Trophoblast cell (in vitro differentiated cells and primary cell): ENCODE data around the gene CAPN10.

Experiments used
- DNase-seq, 2 donors: peaks; one replicate each; pipeline ENCODE4 v3.0.0-alpha.2; 2016
- H2AFZ ChIP-seq: 2 replicates; pipeline ENCODE4 v1.6.1; 2013; ENCODE audit warnings: low read length, moderate library complexity, mild to moderate bottlenecking; ENCODE audit not compliant: insufficient read depth, poor library complexity
- H2AK5ac ChIP-seq: 2 replicates; pipeline ENCODE4 v1.6.1; 2013; ENCODE audit warnings: mild to moderate bottlenecking, low read length
- H2BK120ac ChIP-seq: 2 replicates; pipeline ENCODE4 v1.6.1; 2013; ENCODE audit warnings: low read length, mild to moderate bottlenecking, moderate library complexity; ENCODE audit not compliant: insufficient read depth, poor library complexity
- H2BK12ac ChIP-seq: 2 replicates; pipeline ENCODE4 v1.6.1; 2013; ENCODE audit warnings: mild to moderate bottlenecking, low read length, moderate library complexity
- H2BK5ac ChIP-seq: 2 replicates; pipeline ENCODE4 v1.6.1; 2013; ENCODE audit warnings: low read length, low read depth, moderate library complexity, mild to moderate bottlenecking; ENCODE audit not compliant: poor library complexity
- H3K14ac ChIP-seq: 2 replicates; pipeline ENCODE4 v1.6.1; 2013; ENCODE audit warnings: mild to moderate bottlenecking, low read length
- H3K18ac ChIP-seq: 2 replicates; pipeline ENCODE4 v1.6.1; 2013; ENCODE audit warnings: mild to moderate bottlenecking, low read length
- H3K23ac ChIP-seq: 2 replicates; pipeline ENCODE4 v1.6.1; 2013; ENCODE audit warnings: low read length
- H3K27ac ChIP-seq: 2 replicates; pipeline ENCODE4 v1.5.1; 2013; ENCODE audit warnings: low read depth, mild to moderate bottlenecking, inconsistent platforms, low read length, moderate library complexity
- H3K27me3 ChIP-seq: 2 replicates; pipeline ENCODE4 v1.6.1; 2013; ENCODE audit warnings: inconsistent platforms, mild to moderate bottlenecking, low read length, moderate library complexity; ENCODE audit not compliant: insufficient read depth
- H3K36me3 ChIP-seq, 2 experiments: 1 replicate in 1 of 2; 2 replicates in 1 of 2; pipeline ENCODE4 v1.6.1; 2013; ENCODE audit warnings: low read length in 2 of 2, mild to moderate bottlenecking in 2 of 2, moderate library complexity in 1 of 2; ENCODE audit not compliant: insufficient read depth in 2 of 2, control insufficient read depth in 1 of 2
- H3K4ac ChIP-seq: 2 replicates; pipeline ENCODE4 v1.6.1; 2013; ENCODE audit warnings: low read depth, mild to moderate bottlenecking, low read length, moderate library complexity
- H3K4me1 ChIP-seq, 2 experiments: 1 replicate in 1 of 2; 2 replicates in 1 of 2; pipeline ENCODE4 v1.6.1; 2013; ENCODE audit warnings: low read length in 2 of 2, mild to moderate bottlenecking in 2 of 2, moderate library complexity in 1 of 2; ENCODE audit not compliant: insufficient read depth in 2 of 2, control insufficient read depth in 1 of 2
- H3K4me2 ChIP-seq: 2 replicates; pipeline ENCODE4 v1.6.1; 2013; ENCODE audit warnings: inconsistent platforms, mild to moderate bottlenecking, low read length, moderate library complexity
- H3K4me3 ChIP-seq: 2 replicates; pipeline ENCODE4 v1.5.1; 2013; ENCODE audit warnings: mild to moderate bottlenecking, low read depth, low read length, inconsistent platforms
- H3K79me1 ChIP-seq: one replicate; pipeline ENCODE4 v1.6.1; 2013; ENCODE audit warnings: low read length
- H3K79me2 ChIP-seq: 2 replicates; pipeline ENCODE4 v1.6.1; 2013; ENCODE audit warnings: low read length, mild to moderate bottlenecking; ENCODE audit not compliant: control insufficient read depth, insufficient read depth, poor library complexity
- H3K9ac ChIP-seq: 2 replicates; pipeline ENCODE4 v1.6.1; 2013; ENCODE audit warnings: mild to moderate bottlenecking, low read length
- H3K9me3 ChIP-seq: 2 replicates; pipeline ENCODE4 v1.6.1; 2013; ENCODE audit warnings: low read depth, mild to moderate bottlenecking, control low read depth, inconsistent platforms, low read length; ENCODE audit not compliant: insufficient read depth
- H4K12ac ChIP-seq: 2 replicates; pipeline ENCODE4 v1.6.1; 2013; ENCODE audit warnings: low read depth, mild to moderate bottlenecking, low read length, moderate library complexity
- H4K8ac ChIP-seq: 2 replicates; pipeline ENCODE4 v1.6.1; 2013; ENCODE audit warnings: low read depth, mild to moderate bottlenecking, low read length, moderate library complexity
- H4K91ac ChIP-seq: one replicate; pipeline ENCODE4 v1.6.1; 2013; ENCODE audit warnings: low read depth, mild to moderate bottlenecking, low read length, moderate library complexity
- WGBS: extraction: QIAGEN DNeasy Blood & Tissue Kit; methylation state at CpG from one replicate; pipeline ENCODE4 v1.1.7; 2013; ENCODE audit warnings: missing lambda C conversion rate; ENCODE audit not compliant: insufficient read length, insufficient coverage; ENCODE audit errors: extremely low coverage; 5-methylcytosine and 5-hydroxymethylcytosine counted together

CAPN10 gene

DNA sequence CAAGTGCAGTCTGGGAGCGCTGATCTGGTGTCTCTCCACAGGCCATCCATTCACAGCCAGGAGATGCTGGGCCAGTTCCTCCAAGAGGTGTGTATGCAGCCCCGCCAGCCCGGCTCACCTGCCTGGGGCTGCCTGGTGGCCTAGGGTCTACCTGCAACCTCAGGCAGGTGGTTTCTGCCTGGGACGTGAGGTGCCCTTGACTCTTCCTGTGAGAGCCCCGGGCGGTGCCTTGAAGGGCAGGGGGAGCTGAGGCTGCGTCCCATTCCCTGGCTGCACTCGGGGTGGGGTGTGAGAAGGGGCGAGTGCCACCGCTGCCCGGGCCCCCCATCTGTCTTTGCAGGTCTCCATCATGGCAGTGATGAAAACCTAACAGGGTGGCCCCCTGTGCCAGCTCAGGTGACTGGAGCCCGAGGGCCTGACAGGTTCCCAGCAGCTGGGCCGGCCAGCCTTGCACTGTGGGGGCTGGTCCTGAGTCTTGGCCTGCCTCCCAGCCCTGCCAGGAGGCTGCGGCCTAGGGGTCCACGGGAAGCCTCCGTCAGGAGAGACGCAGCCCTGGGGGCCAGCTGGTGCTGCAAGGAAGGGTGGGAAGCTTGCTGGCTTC is 11.9 kb downstream of the CAPN10 start:
- no peaks in the 10 kb centered on the region for H3K4me1 ChIP-seq
- H2AK5ac ChIP-seq, result no peak overlapping the region
- H3K4me3 ChIP-seq, result no peak overlapping the region
- H3K9me3 ChIP-seq, result no peaks in the 10 kb centered on the region
- H3K27me3 ChIP-seq, result no peaks in the 10 kb centered on the region
- H3K9ac ChIP-seq, result no peak overlapping the region
- H2BK120ac ChIP-seq, result no peak overlapping the region
- no peak overlapping the region for H3K4me2 ChIP-seq
- H3K18ac ChIP-seq, result no peak overlapping the region
- H4K8ac ChIP-seq, result no peak overlapping the region
- DNase-seq, result no peak
- H3K4ac ChIP-seq, result no peak overlapping the region
- no peaks in the 10 kb centered on the region for H3K79me2 ChIP-seq
- H3K23ac ChIP-seq, result no peak overlapping the region
- no peak overlapping the region for H2AFZ ChIP-seq
- no CpG with 5 or more reads among the region's 17 CpGs for WGBS
- no peak overlapping the region for H4K91ac ChIP-seq
- H3K36me3 ChIP-seq, result peaks cover 29 to 37% of the 10 kb centered on the region in 2 experiments
- no peak overlapping the region for H4K12ac ChIP-seq
- H3K14ac ChIP-seq, result no peak overlapping the region
- no peak overlapping the region for H3K27ac ChIP-seq
- no peaks in the 10 kb centered on the region for H3K79me1 ChIP-seq
- H2BK5ac ChIP-seq, result no peak overlapping the region
- no peak overlapping the region for H2BK12ac ChIP-seq

DNA sequence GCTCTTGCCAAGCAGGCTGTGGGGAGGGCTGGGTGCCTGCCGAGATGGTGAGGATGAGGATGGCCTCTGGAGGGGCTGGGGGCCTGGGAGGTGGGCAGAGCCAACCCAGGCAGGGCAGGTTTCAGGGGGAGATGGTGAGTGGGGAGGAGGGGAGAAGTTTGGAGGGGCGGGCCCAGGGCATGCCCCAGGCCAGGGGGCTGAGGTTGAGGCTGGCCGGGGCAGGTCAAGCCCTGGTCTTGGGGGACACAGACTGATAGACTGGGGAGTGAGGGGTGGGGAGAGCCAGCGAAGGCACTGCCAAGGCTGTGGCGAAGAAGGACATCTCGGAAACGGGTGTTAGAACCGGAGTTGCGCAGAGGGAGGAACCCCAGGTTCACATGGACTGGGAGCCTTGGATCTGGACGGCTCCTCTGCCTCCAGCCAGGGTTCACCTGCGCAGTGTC is 12.6 kb downstream of the CAPN10 start:
- no peak overlapping the region for H2BK120ac ChIP-seq
- no peak overlapping the region for H3K4me3 ChIP-seq
- H3K27ac ChIP-seq, result no peak overlapping the region
- no peak overlapping the region for H2BK5ac ChIP-seq
- H3K18ac ChIP-seq, result no peak overlapping the region
- H3K79me1 ChIP-seq, result no peaks in the 10 kb centered on the region
- H2BK12ac ChIP-seq, result no peak overlapping the region
- no peak overlapping the region for H3K14ac ChIP-seq
- H3K36me3 ChIP-seq, result peaks cover 25 to 35% of the 10 kb centered on the region in 2 experiments
- H2AK5ac ChIP-seq, result no peak overlapping the region
- no peaks in the 10 kb centered on the region for H3K27me3 ChIP-seq
- no peak overlapping the region for H3K4ac ChIP-seq
- no peaks in the 10 kb centered on the region for H3K79me2 ChIP-seq
- no peaks in the 10 kb centered on the region for H3K4me1 ChIP-seq
- no peak overlapping the region for H2AFZ ChIP-seq
- H3K9ac ChIP-seq, result no peak overlapping the region
- no peaks in the 10 kb centered on the region for H3K9me3 ChIP-seq
- no peak overlapping the region for H4K12ac ChIP-seq
- no peak for DNase-seq
- H3K23ac ChIP-seq, result no peak overlapping the region
- H3K4me2 ChIP-seq, result no peak overlapping the region
- H4K8ac ChIP-seq, result no peak overlapping the region
- H4K91ac ChIP-seq, result no peak overlapping the region
- WGBS, result no CpG with 5 or more reads among the region's 11 CpGs

DNA sequence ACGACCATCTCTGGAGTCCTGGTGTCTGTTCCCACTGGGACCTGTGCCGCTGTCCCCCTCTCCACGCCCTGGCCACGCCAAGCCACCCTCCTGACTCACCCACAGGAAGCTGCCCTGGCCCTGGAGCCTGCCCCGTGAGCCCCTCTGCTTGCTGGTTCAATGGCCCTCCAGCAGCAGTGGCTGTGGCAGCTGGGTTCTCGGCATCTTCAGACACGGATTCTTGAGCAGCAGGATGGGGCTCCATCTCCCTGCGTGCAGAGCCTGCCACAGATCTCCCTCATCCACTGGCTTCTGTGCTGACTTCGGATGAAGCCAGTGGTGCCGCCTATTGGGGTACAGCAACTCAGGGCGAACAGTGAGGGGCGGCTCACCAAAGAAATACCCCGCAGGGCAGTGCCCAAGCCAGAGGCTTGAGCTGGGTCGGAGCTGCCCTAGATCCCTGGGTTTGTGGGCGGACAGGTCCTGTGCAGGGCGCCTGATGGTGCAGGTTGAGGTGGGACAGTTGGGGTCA is 14.0 kb downstream of the CAPN10 start:
- Histone ChIP-seq H4K12ac (no peak overlapping the region), H3K4me1 (no peaks in the 10 kb centered on the region), H2BK5ac (no peak overlapping the region), H2AK5ac (no peak overlapping the region), H2BK12ac (no peak overlapping the region), H3K23ac (no peak overlapping the region), H3K18ac (no peak overlapping the region), H2BK120ac (no peak overlapping the region), H3K4me2 (no peak overlapping the region), H3K14ac (no peak overlapping the region), H3K36me3 (peaks cover 24 to 29% of the 10 kb centered on the region in 2 experiments), H3K27ac (no peak overlapping the region), H3K27me3 (no peaks in the 10 kb centered on the region), H3K4me3 (no peak overlapping the region), H4K91ac (no peak overlapping the region), H3K79me1 (no peaks in the 10 kb centered on the region), H3K4ac (no peak overlapping the region), H3K79me2 (no peaks in the 10 kb centered on the region), H2AFZ (no peak overlapping the region), H4K8ac (no peak overlapping the region), H3K9me3 (no peaks in the 10 kb centered on the region), H3K9ac (no peak overlapping the region)
- DNase-seq, result no peak
- no CpG with 5 or more reads among the region's 16 CpGs for WGBS

DNA sequence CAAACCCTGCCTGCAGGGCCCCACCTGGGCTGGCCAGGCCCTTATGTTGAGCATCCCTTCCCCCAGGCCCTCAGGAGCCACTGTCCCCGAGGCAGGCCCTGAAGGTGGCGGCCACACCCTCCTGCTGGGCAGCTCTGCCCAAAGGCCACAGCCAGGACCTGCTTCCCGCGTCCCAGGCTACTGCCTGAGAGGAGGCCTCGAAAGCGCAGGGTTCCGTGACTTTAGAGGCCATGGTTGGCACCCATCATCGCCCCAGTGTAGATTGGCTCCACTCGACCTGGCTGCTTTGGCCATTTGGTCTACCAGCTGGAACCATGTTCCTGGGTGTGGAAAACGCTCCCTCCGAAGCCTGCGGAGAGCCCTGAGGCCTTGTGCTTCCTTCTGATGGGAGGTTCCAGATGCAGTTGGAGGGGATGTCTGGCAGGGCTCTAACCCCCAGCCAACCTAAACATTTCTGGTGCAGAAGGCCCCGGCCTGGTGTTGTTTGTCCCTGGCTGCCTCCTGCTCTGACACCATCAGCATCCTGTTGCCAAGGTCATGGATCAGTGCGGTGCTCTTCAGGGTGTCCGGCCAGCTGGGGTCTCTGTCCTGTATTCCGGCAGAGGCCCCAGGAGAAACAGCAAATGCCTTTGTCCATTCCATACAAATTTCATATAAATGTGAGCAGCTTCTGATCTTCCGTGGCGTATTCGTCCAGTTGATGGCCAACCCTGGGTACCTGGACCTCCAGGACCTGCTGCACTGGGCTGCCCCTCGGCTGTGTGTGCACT is 14.7 kb downstream of the CAPN10 start:
- H3K27me3 ChIP-seq, result no peaks in the 10 kb centered on the region
- no peak overlapping the region for H3K27ac ChIP-seq
- DNase-seq, result no peak
- H3K4me3 ChIP-seq, result no peak overlapping the region
- no peak overlapping the region for H2BK5ac ChIP-seq
- H2BK120ac ChIP-seq, result no peak overlapping the region
- H3K4ac ChIP-seq, result no peak overlapping the region
- no peak overlapping the region for H4K12ac ChIP-seq
- no peak overlapping the region for H3K23ac ChIP-seq
- WGBS, result no CpG with 5 or more reads among the region's 20 CpGs
- H4K91ac ChIP-seq, result no peak overlapping the region
- H3K4me1 ChIP-seq, result no peaks in the 10 kb centered on the region
- H3K18ac ChIP-seq, result no peak overlapping the region
- H2BK12ac ChIP-seq, result no peak overlapping the region
- H4K8ac ChIP-seq, result no peak overlapping the region
- no peak overlapping the region for H3K4me2 ChIP-seq
- no peaks in the 10 kb centered on the region for H3K79me1 ChIP-seq
- H3K36me3 ChIP-seq, result peaks cover 19 to 24% of the 10 kb centered on the region in 2 experiments
- H2AK5ac ChIP-seq, result no peak overlapping the region
- peaks cover 1% of the 10 kb centered on the region for H3K9me3 ChIP-seq
- H3K9ac ChIP-seq, result no peak overlapping the region
- H3K79me2 ChIP-seq, result no peaks in the 10 kb centered on the region
- no peak overlapping the region for H3K14ac ChIP-seq
- H2AFZ ChIP-seq, result no peak overlapping the region
